NB4 (cell line): ENCODE measurements around the gene LMO7.

Experiments used
- CTCF ChIP-seq: IDR thresholded peaks from one replicate; pipeline ENCODE4 v1.5.1; 2012; ENCODE audit warnings: low read depth, low read length
- MAX ChIP-seq: IDR thresholded peaks from 2 replicates; pipeline ENCODE4 v1.6.1; 2011; ENCODE audit warnings: low read depth, low read length
- MYC ChIP-seq: IDR thresholded peaks from 2 replicates; pipeline ENCODE4 v1.6.1; 2011; ENCODE audit warnings: low read depth, low read length
- POLR2A ChIP-seq: IDR thresholded peaks from 2 replicates; pipeline ENCODE4 v1.6.1; 2011; ENCODE audit warnings: mild to moderate bottlenecking; ENCODE audit not compliant: insufficient read length; ENCODE audit errors: extremely low read depth

- TF ChIP-seq CTCF (no peak), MAX (no peak), POLR2A (no peak), MYC (no peak)
Observed at GRCh38 chr13:75752826-75753225, 116.7 kb downstream of the LMO7 start.
